ENCODE results near the gene WDPCP.

DNA sequence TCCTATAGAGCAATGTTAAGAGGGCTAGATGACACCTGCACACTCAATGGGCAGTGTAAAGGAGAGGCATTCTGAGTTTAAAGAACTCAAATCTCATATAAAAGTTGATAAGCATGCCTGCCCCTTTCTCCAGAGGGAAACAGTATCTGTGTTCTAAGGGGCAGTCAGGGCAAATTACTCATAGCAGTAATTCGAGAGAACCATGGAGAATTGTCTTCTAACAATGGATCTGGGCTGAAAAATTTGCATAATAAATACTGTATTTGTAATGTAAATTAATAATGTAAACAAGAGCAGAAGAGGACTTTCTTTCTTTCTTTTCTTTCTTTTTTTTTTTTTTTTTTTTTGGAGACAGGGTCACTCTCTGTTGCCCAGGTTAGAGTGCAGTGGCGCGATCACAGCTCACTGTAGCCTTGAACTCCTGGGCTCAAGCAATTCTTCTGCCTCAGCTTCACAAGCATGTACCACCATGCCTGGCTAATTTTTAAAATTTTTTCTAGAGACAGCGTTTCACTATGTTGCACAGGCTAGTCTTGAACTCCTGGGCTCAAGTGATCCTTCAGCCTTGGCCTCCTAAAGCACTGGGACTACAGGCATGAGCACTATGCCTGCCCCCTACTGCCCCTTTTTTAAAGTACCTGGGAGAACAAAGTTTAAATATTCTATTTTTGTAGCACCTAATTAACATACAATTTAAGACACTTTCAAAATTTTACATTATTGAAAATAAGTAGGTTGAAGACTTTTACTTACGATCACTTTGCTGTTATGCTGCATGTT lies 467.0 kb downstream of the WDPCP start:
- TF ChIP-seq, protein P1, sequence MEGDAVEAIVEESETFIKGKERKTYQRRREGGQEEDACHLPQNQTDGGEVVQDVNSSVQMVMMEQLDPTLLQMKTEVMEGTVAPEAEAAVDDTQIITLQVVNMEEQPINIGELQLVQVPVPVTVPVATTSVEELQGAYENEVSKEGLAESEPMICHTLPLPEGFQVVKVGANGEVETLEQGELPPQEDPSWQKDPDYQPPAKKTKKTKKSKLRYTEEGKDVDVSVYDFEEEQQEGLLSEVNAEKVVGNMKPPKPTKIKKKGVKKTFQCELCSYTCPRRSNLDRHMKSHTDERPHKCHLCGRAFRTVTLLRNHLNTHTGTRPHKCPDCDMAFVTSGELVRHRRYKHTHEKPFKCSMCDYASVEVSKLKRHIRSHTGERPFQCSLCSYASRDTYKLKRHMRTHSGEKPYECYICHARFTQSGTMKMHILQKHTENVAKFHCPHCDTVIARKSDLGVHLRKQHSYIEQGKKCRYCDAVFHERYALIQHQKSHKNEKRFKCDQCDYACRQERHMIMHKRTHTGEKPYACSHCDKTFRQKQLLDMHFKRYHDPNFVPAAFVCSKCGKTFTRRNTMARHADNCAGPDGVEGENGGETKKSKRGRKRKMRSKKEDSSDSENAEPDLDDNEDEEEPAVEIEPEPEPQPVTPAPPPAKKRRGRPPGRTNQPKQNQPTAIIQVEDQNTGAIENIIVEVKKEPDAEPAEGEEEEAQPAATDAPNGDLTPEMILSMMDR (IDR thresholded peaks at IDR 0.05), result no peak
- TF ChIP-seq POLR2A (IDR thresholded peaks at IDR 0.05) (no peak), POLR2AphosphoS5 (IDR thresholded peaks at IDR 0.05) (no peak), EP300 (IDR thresholded peaks at IDR 0.05; ENCODE audit: low read depth) (no peak)
